CD4-positive, alpha-beta T cell treated with Interleukin-10 for 1 hour (primary cell): ENCODE results near the gene ZNF423.
"Not testable (repeated sequence)": the region's sequence is repeated elsewhere in the genome, so short reads cannot be mapped to it uniquely, and the experiment has no call there.

Experiments used
- DNase-seq: peaks from one replicate; pipeline ENCODE4 v3.0.0-alpha.2; 2020

ZNF423 gene

GRCh38 chr16:49523435-49524159 is 332.3 kb downstream of the ZNF423 start:
- no peak for DNase-seq

DNA sequence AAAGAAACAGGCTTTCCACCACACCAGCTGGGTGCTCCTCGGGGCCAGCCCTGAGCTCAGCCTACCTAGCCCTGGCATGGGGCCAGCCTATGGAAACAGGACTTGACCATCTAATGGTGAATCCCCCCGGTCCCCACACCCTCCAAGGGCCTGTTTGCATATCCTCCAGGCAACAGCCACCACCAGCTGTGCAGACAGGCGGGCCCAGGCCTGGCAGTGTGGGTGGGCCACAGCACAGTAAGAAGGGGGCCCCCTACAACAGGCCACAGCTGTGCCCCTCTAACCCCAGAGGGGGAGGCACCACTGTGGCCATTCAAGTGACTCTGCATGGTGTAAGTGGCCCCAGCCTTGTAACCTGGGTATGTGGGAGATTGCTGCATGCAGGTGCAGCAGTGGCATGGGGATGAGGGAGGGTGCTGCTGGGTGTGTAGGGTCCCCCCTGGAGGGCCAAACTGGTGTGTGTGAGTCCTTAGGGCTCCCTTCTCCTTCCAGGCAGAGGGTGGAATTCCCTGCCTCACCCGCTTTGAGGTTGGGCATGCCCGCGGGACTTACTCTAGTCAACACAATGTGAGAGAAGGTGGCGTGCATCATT is 334.1 kb downstream of the ZNF423 start:
- no peak for DNase-seq

GRCh38 chr16:49520492-49521038 is 335.3 kb downstream of the ZNF423 start:
- no peak for DNase-seq

DNA sequence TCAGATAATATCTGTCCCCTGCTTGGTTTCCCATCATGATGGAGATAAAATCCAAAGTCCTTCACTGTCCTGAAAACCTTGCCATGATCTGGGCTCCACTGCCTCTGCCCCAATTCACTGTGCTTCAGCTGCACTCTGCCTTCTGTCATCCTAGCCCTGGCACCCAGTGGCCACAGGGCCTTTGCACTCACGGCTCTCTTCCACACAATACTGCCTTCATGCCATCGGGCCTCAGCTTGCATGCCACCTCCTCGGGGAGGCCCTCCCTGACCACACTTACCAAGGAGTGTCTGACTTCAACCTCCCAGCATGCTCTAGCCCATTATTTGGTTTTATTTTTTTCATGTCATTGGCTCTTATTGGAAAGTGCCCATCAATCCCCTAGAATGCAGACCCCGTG is 336.2 kb downstream of the ZNF423 start:
- DNase-seq = no peak

- DNase-seq = no peak
These were observed 336.8 kb downstream of the ZNF423 start for GRCh38 chr16:49519008-49519656.

GRCh38 chr16:49516382-49517036 is 339.4 kb downstream of the ZNF423 start:
- no peak for DNase-seq

DNA sequence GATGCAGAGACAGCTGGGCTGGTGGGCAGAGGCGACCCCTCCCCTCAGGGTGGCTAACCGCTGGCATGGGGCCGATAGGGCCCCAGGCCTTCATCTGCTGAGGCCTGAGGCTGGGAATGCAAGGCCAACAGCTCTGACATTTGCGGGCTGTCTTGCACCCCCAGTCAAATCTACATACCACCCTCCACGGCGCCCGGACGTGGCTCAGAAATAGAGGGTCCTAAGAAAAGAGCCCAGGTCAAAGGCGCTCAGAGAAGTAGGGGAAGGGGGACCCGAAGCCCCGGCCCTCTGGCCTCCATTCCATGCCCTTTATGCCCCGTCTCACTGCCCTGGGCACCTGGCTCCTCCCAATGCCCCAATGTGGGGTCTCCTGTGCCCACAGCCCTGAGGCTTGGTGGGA is 340.1 kb downstream of the ZNF423 start:
- DNase-seq = no peak

DNA sequence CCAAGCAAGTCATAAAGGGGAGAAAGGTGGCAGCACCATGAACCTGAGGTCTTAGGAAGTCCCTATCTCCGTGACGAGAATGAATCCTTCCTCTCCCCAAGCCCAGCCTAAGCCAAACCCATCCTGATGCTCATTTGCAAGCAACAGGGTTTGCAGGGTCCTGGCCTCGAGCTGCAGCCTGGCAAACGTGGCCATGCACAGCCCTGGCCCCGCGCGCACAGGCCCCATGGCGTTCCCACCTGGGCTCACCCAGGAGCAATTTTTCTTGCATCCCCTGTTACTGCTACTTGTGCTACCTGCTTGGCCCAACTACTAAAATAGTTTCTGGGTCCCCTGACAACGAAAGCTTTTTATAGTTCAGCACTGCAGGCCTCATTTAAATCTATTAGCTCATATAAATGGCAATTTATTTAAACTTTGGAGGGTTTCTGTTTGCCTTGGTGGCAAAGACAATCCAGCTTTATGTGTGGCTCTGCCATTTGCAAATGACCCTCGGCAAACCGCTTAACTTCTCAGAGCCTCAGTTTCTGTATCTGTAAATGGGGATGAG is 340.8 kb downstream of the ZNF423 start:
- DNase-seq = no peak

DNA sequence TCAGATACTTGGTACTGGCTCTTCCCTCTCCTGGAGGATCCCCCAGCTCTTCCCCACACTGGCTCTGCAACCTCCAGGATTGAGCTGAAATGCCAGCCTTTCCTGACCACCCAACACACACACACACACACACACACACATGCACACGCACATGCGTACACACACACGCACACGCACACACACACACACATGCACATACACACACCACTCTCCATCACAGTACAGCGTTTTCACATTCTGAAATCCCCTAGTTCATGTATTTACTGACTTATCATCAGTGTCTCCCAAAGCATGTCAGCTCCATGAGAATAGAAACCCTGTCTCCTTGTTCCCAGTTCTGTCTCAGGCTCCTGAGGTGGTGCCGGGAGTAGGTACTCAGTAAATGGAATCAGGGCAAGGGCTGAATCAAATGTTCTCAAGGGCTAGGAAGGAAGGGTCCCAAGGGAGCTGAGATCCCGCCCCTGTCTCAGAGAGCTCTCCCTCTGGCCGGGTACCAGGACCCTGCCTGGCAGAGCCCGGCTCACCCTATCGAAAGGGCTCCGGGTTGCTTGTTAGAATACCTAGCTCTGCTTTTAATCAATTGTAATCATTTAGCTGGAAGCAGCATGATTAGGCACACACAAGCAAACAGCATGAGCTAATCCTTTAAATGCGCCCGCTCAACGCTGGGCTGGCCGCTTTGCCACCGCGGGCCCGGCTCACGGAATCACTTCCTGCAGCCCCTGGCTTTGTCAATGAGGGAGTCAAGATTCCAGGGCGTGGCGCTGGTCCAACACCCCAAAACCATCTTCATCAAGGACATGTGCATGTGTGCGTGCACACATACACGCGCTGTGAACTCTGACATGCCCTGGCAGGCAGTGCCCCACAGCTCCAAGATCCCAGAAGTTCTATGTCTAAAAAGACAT is 341.6 kb downstream of the ZNF423 start:
- no peak for DNase-seq

GRCh38 chr16:49513040-49513439 is 342.9 kb downstream of the ZNF423 start:
- no peak for DNase-seq

GRCh38 chr16:49510654-49511305 is 345.1 kb downstream of the ZNF423 start:
- no peak for DNase-seq

GRCh38 chr16:49510141-49510540 is 345.8 kb downstream of the ZNF423 start:
- DNase-seq = no peak

DNA sequence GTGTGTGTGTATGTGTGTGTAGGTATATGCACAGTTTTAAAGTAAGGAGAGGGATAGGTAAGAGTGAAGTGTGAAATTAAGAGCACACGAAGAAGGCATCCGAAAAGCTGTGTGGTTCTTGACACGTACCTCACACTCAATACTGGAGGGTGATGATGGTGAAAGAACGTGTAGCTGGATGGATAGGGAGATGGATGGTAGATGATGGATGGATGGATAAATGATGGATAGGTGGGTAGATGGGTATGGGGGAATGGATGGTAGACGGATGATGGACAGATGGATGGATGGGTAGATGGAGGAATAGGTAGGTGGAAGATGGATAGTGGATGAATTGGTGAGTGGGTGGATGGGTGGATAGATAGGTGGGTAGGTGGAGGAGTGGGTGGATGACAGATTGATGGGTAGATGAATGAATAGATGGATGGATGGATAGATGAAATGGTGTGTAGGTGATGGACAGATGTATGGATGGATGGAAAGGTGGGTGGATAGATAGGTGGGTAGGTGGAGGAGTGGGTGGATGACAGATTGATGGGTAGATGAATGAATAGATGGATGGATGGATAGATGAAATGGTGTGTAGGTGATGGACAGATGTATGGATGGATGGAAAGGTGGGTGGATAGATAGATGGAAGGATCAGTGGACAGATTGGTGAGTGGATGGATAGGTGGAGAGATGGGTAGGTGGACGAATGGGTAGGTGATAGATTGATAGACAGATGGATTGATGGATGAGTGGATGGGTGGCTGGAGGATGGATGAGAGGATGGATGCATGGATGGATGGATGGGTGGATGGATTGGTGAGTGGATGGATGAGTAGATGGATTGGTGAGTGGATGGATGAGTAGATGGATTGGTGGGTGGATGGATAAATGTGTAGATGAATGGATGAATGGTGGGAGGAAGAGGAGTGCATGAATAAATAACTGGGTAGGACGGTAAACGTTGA is 349.6 kb downstream of the ZNF423 start:
- not testable (repeated sequence) for DNase-seq

GRCh38 chr16:49505556-49505955 is 350.4 kb downstream of the ZNF423 start:
- DNase-seq = no peak

- DNase-seq = no peak
These were observed 351.3 kb downstream of the ZNF423 start for GRCh38 chr16:49504626-49505025.

DNA sequence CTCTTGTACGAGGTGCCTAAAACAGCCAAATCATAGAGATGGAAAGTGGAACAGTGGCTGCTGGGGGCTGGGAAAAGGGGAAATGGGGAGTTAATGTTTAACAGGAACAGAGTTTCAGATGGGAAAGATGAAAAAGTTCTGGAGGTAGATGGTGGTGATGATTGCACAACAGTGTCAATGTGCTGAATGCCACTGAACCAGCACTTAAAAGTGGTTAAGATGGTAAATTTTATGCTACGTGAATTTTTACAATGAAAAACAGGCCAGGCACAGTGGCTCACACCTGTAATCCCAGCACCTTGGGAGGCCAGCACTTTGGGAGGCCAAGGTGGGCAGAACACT is 351.9 kb downstream of the ZNF423 start:
- no peak for DNase-seq

DNA sequence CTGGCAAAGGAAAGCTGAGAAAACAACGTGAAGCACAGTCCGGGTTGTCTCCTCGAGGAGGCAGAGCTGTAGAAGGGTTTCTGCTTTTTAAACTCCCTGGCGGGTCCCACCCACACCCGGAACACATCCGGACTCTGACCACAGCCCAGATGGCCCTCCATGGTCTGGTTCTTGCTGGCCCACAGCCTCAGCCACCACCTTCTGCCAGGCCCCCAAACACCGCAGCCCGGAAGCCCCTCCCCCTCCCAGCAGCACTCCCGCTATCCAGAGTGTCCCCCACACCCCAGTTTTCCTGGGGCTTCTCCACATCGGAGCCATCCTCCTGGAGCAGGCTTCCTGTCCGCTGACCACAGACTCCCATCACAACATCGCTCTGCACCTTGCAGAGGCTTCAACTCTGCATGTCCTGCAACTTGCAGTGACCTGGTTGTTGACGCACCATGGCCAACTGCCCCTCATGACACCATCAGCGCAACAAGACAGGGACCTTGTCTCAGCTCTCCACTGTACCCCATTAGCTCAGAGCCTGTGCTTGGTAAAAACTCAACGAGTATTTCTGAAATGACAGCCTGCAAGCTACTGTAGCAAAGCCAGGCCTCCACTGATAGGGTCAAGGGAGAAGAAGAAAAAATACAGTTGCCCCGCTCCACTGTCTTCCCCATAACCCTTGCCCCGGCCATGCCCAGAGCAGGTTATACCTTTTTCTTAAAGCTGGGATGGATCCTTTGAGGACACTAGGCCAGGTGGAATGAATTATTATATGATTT is 352.5 kb downstream of the ZNF423 start:
- DNase-seq = no peak

GRCh38 chr16:49502136-49502881 is 353.6 kb downstream of the ZNF423 start:
- DNase-seq = no peak
